ENCODE data around the gene TXNRD1. TPM values are rescaled to one million over a fixed set of nuclear protein-coding genes. Genes with fewer than 3 reads are reported as not detected.

Gene TXNRD1
- total RNA-seq, 1 donor from 2014 or later: 102 TPM

DNA sequence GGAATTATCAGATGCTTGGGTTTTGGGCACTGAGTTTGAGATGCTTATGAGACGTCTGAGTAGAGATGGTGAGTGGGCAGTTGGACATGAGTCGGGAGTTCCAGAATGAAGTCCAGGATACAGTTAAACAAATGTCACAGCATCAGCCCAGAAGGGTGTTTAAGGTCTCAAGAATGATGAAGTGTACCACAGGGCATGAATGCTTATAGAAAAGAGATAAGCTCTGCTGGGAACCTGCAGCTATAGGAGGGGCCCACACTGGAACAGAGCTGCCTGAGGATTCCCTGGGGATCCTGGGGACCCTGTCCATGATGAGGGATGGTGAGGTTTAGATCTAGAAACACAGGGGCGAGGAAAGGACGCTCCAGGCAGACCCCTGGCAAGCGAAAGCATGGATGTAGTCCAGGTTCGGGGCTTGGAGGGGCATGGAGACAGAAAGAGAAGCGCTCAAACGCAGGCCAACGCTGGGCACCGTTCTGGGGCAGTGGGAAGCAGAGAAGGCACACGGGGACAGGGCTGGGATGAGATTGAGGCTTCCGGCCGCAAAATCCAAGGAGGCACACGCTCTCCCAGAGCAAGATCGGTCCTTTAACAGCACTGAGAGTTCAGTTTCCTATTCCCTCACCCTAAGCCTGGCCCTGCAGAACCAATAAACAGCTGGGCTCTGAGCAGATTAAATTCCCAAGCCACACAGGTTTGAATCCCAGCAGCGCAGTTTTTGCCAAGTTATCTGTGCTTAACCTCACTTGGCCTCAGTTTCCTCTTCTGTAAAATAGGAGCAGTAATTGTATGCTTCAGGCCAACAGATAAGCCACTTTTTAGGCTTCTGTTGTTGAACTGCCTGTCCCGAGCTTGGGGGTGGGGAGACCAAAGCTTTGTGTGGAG is 140.9 kb downstream of the TXNRD1 start:
- no peak for DNase-seq (ENCODE audit: low spot score in 2 of 2)
- FAIRE-seq: no peak

GRCh38 chr12:104357421-104357952 is 141.9 kb downstream of the TXNRD1 start:
- FAIRE-seq (no peak), DNase-seq (ENCODE audit: low spot score in 2 of 2) (no peak)

DNA sequence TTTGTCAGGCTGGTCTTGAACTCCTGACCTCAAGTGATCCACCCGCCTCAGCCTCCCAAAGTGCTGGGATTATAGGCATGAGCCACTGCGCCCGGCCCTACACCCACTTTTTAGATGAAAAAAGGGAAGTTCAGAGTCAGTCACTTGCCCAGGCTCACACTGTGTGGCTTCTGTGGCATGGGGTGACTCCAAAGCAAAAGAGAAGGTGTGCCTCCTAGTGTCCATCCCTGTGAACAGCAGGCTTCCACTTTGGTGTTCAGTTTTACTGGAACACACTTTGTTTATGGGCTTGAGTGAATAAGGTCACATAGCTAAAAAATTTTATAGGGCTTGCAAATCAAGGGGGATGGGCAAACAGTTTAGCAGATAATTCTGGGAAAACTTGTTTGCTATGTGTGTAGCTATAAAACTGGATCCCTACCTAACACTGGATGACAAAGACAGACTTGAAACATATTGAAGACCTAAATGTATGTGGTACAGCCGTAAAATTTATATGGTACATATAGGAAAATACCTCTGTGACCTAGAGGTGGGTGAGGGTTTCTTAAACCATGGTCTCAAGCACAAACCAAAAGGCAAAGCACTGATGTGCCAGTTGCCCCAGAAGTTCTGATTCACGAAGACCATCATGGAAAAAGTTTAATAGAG is 142.9 kb downstream of the TXNRD1 start:
- DNase-seq (ENCODE audit: low spot score in 2 of 2): peak; percentile 39 to 54
- FAIRE-seq: no peak

- DNase-seq (ENCODE audit: low spot score in 2 of 2): no peak
- FAIRE-seq: no peak
Measured at GRCh38 chr12:104359216-104359615, 143.6 kb downstream of the TXNRD1 start.

DNA sequence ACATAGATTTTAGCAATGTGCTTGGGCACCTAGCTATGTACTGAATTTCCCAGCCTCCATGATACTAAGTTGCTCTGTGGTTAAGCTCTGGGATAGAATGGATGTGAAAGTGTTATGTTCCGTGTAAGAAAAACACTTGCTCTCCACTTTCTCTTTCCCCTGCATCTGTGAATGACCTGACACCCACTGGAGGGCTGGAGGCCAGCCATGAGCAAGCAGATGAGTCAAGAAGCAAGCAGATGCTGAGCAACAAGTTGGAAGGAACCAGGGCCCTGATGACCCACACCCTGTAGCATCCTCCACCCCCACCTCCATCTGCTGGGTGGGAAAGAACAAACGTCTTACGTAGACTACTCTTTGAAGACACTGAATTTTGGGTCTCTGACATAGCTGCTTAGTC is 144.6 kb downstream of the TXNRD1 start:
- DNase-seq (ENCODE audit: low spot score in 2 of 2) (no peak), FAIRE-seq (no peak)

- no peak for FAIRE-seq
Measured at GRCh38 chr12:104360983-104361707, 145.6 kb downstream of the TXNRD1 start.

GRCh38 chr12:104365921-104366410 is 150.4 kb downstream of the TXNRD1 start:
- FAIRE-seq: no peak
- no peak for DNase-seq (ENCODE audit: low spot score in 2 of 2)

More at GRCh38 chr12:104360983-104361707, 145.6 kb downstream of the TXNRD1 start:
- no peak for DNase-seq (ENCODE audit: low spot score in 2 of 2)

DNA sequence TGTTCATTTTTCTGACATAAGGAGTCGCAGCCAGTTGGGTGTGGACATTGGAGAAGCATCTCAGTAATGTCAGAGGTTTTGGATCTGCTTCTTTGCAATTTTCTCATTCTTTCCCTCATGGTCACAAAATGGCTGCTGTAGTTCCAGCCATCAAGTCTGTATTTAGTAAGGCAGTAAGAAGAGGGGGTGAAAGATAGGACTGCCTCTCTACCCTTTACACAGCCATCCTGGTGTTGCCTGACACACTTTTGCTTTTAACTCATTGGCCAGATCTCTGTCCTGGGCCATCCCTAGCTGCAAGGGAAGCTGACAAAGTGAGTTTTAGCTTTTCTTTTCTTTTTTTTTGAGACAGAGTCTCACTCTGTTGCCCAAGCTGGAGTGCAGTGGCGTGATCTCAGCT is 154.1 kb downstream of the TXNRD1 start:
- no peak for DNase-seq (ENCODE audit: low spot score in 2 of 2)
- no peak for FAIRE-seq

DNA sequence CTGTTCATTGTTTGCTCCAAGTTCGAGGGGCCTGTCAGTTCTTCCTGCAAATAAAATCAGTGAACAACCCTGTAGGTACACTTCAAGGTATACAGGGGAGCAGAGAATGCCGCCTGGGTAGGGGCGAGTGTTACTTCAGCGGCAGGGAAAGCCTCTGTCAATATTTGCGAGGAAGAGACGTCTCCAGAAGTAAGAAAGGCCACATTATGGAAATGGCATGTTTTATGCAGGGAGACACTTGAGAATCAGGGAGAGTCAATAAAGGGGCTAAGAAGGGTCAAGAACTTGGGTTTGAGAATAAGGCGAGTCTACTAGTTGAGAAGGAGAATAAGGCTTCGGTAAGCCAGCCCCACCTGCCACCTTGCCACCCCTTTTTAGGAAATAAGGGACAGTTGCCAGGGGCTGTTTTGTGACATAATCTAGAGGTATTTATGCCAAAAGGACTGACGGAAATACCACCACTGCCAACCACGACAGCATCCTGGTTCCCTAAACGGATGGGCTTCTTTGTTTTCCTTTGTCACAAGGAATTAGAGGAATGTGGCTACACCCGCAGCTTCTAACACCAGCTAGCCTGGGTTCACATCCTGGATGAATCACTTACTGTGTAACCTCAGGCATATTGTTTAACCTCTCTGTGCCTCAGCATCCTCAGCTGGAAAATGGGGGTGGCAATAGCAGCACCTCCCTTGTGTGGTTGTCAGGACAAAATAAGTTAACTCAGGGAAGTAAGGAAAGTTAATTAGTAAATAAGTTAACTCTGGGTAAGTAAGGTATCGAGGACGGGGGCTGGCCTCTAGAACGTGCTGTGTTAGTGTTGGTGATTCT is 155.7 kb downstream of the TXNRD1 start:
- no peak for DNase-seq (ENCODE audit: low spot score in 2 of 2)
- no peak for FAIRE-seq

- no peak for DNase-seq (ENCODE audit: low spot score in 2 of 2)
- no peak for FAIRE-seq
Measured at GRCh38 chr12:104372061-104372720, 156.6 kb downstream of the TXNRD1 start.

GRCh38 chr12:104372721-104373335 is 157.2 kb downstream of the TXNRD1 start:
- DNase-seq (ENCODE audit: low spot score in 2 of 2): no peak
- no peak for FAIRE-seq

DNA sequence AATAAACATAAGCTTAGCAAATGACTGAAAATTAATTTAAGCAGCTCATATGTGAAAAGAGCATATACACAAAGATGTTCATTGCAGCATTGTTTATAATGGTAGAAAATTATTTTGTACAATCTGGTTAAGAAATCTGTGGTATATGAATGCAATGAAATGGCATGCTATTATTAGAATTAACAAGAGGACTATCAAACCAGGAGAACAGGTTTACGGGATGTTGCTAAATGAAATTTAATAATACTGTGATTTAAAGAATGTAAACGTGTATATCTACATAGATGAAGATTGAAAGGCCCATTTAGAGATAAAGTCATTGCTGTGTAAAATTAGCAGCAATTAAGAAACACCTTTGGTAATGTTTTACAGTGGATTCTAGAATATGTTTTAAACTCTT is 158.5 kb downstream of the TXNRD1 start:
- FAIRE-seq: no peak
- DNase-seq (ENCODE audit: low spot score in 2 of 2): no peak

- no peak for FAIRE-seq
- no peak for DNase-seq (ENCODE audit: low spot score in 2 of 2)
Measured at GRCh38 chr12:104374806-104375205, 159.2 kb downstream of the TXNRD1 start.

- no peak for FAIRE-seq
- no peak for DNase-seq (ENCODE audit: low spot score in 2 of 2)
Measured at GRCh38 chr12:104375775-104376174, 160.2 kb downstream of the TXNRD1 start.

DNA sequence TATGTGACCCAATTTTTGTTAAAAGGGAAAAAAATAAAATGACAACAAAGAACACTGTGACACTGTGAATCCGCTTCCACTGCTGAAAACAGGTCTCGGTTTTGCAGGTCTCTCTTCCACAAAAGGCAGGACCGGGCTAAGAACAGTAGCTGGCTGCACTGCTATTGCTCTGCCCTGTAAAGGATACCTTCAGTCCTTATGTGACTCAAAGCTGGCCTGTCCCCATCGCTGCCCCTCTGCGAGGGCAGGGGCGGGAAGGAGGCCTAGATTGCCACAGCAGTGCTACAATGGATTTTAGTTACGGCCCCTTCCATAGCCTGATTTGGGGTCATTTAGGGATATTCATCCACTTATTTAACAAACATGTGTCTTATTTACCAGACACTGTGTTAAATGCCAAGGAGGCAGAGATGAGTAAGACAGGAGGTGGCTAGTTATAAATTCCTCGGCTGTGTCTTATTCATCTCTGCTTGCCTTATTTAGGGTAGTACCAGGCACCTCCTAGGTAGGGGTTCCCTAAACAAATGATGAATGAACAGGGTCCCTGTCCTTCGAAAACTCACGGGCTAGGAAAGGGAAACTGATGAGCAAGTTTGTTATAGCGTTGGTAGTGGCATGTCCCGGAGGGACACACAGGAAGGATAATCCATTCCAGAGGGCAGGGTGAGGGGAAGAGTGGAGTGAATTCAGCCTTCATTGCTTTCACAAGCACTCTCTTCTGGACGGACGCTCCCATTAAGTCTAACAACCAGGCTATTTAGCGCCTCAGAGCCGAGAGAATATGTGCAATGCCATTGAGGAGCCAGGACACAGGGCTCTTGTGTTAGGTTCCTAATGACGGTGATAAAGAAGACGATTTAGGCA is 161.3 kb downstream of the TXNRD1 start:
- DNase-seq (ENCODE audit: low spot score in 2 of 2) (no peak), FAIRE-seq (no peak)

GRCh38 chr12:104377514-104377812 is 161.9 kb downstream of the TXNRD1 start:
- DNase-seq (ENCODE audit: low spot score in 2 of 2): no peak
- FAIRE-seq: no peak

- FAIRE-seq (no peak), DNase-seq (ENCODE audit: low spot score in 2 of 2) (no peak)
Measured at GRCh38 chr12:104378427-104378826, 162.8 kb downstream of the TXNRD1 start.

- no peak for DNase-seq (ENCODE audit: low spot score in 2 of 2)
- no peak for FAIRE-seq
Measured at GRCh38 chr12:104381341-104381730, 165.8 kb downstream of the TXNRD1 start.

All from frontal cortex (tissue), 4 donors.